GM19467 (cell line): Measurements from ENCODE around the gene CFAP410.
"Not testable (repeated sequence)": the region's sequence is repeated elsewhere in the genome, so short reads cannot be mapped to it uniquely, and the experiment has no call there.

ENCODE experiments used
- ATAC-seq: cut with Tn5 transposase; IDR thresholded peaks from one replicate; pipeline ENCODE4 v1.9.1; 2021; ENCODE audit warnings: mild to moderate bottlenecking, moderate library complexity; ENCODE audit not compliant: unreplicated experiment

Gene CFAP410

GRCh38 chr21:44351535-44352252 lies 12.5 kb upstream of the CFAP410 start:
- ATAC-seq = no peak

- ATAC-seq = no peak
These were observed 11.7 kb upstream of the CFAP410 start for GRCh38 chr21:44350773-44351481.

DNA sequence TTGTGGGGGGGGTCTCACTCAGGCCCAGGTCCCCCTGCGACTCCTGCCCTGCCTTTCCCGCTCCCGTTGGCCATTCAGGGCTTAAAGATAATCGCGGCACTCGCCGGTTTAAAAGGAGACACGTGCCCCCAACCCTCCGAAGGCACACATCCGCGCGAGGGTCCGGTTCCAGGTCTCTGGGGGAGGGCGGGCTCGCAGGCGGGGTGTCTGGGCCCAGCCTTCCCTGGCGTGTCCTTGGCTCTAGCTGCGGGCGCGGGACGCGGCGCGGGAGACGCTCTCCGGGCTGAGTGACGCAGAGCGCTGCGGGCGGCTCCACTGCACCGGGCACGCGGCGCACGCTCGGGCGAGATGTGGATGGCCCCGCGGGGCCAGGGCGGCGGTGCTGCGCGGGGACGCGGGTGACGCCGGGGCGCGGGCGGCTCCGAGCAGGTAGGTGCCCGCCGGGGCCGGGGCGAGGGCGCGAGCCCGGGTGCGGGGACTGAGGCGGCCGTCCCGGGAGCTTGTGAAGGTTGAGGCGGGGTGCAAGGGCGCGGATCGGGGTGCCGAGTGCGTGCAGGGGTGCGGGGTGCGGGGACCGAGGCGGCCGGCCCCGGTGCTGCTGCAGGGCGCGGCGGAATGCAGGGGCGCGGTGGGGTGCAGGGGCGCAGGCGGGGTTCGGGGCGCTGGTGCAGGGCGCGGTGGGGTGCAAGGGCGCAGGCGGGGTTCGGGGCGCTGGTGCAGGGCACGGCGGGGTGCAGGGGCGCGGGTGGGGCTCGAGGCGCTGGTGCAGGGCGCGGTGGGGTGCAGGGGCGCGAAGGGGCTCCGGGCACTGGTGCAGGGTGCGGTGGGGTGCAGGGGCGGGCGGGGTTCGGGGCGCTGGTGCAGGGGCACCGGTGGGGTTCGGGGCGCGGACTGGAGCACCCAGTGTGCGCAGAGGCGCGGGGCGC lies 10.9 kb upstream of the CFAP410 start:
- no peak for ATAC-seq

DNA sequence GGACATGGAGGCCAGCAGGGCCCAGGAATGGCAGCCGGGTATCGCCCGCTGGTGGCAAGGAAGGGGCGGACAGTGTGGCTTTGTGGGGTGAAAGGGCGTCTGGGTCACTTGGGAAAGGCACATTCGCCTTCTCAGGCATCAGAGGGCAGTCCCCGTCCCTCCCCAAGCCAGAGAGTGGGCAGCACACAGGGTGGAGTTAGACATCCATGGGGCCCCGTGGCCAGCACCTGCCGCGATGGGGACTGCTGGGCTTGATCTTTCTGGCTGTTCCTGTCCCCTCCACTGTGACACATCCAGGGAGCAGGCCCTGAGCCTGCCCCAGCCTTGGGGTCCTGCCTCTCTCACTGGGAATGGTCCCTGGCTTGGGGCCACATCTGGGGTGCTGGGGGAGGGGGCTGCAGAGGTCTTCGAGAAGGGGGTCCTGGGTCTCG lies 10.2 kb upstream of the CFAP410 start:
- ATAC-seq = no peak

DNA sequence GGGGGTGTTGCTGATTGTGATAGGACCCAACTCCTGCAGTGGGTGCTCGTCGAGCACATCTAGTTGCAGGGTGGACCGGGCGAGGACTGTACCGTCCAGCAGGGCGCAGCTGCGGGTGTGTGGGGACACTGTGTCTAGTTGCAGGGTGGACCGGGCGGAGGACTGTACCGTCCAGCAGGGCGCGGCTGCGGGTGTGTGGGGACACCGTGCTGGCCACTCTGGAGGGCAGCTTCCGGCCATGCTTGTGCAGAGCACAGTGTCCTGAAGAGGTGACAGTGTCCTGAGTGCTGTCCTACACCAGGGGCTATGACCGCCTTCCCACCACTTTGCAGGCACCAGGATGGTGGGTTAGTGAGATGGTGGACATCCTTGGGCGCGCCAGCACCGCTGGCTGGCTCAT lies 9.7 kb upstream of the CFAP410 start:
- ATAC-seq = no peak

GRCh38 chr21:44347911-44348451 lies 8.8 kb upstream of the CFAP410 start:
- no peak for ATAC-seq

DNA sequence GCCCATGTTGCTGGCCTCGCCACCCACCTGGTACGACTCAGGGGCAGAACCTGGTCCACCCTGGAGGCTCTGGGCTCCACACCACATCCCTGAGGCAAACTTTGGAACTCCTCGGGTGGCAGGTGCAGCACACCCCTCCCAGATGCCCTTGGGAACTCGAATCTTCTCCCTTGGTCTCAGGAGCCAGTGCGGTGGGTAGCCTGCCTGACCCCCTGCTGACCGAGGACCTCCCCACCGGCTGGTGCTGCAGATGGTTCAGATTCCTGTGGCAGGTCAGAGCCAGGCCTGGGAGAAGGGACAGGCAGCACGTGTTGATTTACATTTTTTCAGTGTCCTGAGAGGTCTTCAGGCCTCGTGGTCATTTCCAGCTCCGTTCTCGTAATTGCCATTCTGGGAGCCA lies 6.3 kb upstream of the CFAP410 start:
- no peak for ATAC-seq

- ATAC-seq = no peak
These were observed 5.5 kb upstream of the CFAP410 start for GRCh38 chr21:44344541-44345183.

- not testable (repeated sequence) for ATAC-seq
These were observed 3.8 kb upstream of the CFAP410 start for GRCh38 chr21:44342981-44343380.

- ATAC-seq = not testable (repeated sequence)
These were observed 2.7 kb upstream of the CFAP410 start for GRCh38 chr21:44341726-44342458.

GRCh38 chr21:44337941-44338895 lies 972 bp downstream of the CFAP410 start:
- no peak for ATAC-seq

GRCh38 chr21:44337449-44337848 lies 1.7 kb downstream of the CFAP410 start:
- no peak for ATAC-seq

DNA sequence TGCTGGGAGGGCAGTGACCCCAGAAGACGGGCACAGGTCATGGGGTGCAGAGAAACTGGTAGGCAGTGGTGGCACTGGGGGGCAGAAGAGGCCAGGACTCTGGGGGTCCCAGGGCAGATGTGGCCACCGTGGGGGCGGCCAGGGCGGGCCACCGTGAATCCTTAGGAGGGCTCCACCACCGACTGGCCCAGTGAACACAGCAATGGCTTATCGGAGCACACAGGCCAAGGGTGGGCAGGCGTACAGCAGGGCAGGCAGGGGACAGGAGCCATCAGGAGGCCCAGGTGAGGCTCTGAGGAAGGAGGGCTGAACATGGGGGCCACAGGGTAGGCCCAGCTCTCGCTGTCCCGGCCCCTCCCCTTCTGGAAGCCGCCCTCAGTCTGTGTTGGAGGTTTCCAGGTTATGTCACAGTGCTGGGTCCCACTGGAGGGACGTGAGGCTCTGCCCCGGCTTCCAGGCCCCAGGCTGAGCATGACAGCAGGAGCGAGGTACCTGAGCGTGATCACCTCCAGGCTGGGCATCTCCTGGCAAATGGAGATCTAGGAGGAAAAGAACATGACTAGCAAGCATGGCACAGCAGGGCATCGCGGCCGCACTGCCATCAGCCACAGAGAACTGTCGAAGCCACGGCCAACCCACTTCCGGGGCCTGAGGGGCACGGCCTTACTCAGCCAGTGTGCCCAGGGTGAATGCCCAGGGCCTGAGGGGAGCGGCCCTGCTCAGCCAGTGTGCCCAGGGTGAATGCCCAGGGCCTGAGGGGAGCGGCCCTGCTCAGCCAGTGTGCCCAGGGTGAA lies 3.7 kb downstream of the CFAP410 start:
- no peak for ATAC-seq

DNA sequence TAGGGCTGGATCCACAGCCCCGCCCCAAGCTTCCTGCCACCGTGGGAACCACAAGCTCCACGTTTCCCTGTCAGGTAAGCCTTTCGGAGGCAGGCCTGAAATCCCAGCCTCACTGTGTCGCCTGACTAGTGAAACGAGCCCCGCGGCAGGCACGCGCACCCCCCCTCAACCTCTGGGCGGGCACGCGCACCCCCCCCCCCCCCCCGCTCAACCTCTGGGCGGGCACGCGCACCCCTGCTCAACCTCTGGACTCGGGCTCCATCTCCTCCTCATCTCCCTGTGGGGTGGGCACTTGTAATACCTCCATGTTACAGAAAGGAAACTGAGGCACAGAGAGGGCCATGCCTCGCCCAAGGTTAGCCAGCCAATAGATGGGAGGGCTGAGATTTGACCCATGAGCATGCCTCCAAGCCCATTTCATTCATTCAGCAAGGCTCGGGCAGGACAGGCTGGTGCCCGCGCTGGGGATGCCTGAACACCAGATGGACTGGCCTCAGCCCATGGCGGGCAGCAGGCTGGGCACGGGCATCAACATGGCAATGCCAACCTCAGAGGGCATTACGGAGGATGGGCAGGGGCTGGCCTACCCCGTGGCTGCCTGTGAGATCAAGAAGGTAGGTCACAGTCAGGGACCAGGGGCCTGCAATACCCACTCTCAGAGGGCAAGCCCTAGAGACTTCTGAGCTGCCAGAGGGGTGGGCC lies 4.7 kb downstream of the CFAP410 start:
- no peak for ATAC-seq

DNA sequence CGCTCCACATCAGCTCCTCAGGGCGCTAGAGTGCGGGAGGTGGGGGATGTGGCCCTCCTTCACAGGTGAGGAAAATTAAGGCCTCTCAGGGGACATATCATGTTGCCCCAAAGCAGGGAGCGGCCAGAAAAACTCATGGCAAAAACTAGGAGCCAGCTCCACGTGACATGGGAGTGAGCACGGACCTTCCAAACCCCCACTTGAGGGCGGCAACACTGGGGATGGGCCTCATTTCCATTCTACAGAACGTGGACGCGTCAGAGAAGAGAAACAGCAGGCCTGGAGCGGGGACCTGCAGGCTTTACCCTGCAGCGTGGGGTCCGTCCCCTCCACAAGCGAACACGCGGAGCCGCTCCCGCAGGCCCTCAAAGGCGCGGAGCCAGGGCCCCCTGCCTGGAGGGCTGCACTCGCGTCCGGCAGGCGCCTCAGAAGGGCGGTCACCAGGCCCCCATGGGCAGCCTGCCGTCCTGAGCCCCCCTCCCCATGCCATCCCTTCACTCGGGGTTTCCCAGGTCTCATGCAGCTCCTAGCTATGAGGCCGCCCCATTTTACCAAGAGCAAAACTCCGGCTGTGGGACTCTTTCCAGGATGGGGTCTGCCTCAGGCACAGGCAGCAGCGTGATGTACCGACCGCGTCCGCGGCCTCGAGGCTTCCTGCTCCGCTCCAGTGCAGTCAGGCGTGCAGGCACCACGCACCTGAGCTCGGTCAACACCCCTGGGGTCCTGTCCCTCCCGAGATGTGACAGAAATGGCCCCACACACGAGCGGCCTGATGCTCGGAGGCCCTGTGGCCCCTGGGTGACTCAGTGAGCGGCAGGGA lies 5.5 kb downstream of the CFAP410 start:
- no peak for ATAC-seq

GRCh38 chr21:44332965-44333364 lies 6.2 kb downstream of the CFAP410 start:
- no peak for ATAC-seq

GRCh38 chr21:44332383-44332782 lies 6.8 kb downstream of the CFAP410 start:
- ATAC-seq = no peak
